HG03139 (cell line): Measurements from ENCODE around the gene HBS1L.

ENCODE experiments used
- ATAC-seq: cut with Tn5 transposase; IDR thresholded peaks from one replicate; pipeline ENCODE4 v1.9.1; 2021; ENCODE audit not compliant: unreplicated experiment

Gene HBS1L

DNA sequence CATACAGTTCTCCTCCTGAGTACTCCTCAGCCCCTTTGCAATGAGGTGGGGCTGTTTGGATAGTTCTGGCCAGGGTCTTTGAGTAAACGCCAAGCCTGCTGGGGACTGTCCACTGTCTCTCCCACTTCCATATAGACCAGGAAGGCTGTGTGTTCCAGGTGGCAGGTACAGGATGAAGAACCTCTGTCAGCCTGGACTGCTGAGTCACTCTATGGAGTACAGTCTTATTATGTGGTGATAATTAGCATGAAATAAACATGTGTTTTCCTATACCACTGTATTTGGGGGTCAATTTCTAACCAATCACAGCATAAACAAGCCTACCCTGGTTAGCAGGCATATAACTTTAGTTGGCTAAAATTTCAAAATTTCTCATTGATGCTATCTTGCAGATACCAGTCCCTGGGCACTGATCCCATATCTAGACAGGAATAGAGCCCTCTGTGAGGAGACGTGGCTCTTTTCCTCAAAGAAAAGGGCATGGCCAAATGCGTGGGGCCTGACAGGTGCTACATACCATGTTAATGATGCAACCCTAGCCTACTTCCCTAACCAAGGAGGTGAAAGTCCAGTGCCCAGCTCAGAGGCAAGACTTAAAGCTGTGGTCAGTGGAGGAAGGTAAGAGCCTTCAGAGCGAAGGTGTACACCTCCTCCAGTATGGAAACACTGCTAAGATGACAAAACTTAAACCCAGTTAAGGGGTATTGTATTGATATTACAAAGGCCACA is 100.2 kb downstream of the HBS1L start:
- ATAC-seq, result no peak

DNA sequence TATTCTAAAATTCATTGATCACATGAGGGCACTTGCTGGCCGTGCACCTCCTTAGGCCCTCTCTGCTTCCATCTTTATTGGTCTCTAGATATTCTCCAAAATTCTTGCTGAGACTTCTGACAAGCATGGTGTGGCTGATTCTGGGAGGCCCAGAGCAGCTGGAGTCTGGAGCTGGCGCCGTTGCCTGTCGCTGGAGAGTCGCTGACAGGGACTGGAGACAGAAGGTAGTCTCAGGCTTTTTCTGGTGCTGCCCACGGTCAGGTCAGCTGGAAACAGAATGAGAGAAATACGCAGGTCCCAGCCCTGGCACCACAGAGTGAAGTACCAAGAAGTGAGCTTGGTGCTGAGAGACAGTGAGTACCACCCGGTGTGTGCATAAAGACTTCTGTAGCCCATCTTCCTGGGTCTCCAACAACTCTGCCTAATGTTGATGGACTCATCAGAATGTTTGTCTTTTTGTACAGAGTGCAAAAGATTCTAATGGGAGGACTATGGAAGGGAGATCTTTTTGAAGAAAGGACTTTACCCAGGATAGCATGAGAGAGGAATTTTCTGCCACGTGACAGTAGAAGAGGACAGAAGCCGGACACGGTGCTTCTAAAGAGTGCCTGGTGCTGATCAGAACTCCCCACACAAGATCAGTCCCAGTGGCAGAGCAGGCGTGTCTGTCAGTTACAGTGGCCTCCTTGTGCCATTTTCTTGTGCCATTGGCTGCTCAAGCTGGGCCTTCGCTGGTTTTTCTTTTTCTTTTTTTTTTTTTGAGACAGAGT is 102.9 kb downstream of the HBS1L start:
- no peak for ATAC-seq

DNA sequence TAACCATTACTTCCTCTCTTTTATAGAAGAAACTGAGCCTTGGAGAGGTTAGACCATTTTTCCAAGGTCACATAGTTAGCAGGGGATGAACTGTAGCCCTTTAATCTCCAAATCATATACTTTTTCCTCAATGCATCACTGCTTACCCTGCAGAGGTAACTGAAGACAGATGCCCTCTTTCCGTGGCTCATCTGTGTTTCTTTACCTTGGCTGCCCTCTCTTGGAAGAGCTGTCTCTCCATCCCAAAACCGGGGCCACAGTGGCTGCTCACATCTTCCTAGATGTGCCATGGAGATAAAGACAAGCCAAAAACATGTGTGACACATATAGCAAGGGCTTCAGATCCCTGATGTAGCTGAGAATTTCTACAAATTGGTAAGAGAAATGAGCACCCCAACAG is 104.1 kb downstream of the HBS1L start:
- no peak for ATAC-seq

DNA sequence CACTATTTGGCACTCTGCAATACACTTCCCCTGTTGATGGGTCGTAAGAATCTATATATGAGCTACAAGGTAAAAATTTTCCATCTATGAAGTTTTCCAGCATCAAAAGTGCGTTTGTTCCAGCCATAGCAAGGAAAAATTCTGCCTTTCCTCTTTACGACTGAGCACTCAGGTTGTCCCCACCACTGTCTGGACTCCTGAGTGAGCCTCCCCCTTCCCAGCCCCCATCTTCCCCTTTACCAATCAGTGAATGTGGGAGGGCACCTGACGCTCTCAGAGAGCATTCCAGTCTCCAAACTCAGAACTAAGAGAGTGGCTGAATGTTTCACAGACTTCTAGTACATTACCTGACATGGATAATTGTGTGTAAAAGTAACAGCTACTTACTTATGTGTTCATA is 104.7 kb downstream of the HBS1L start, which contains the start of gene ALDH8A1:
Gene ALDH8A1 (minus strand): TSS at position 175 of the 400 bp plus-strand sequence. CDS start 48 bp downstream, at position 127.
- no peak for ATAC-seq

DNA sequence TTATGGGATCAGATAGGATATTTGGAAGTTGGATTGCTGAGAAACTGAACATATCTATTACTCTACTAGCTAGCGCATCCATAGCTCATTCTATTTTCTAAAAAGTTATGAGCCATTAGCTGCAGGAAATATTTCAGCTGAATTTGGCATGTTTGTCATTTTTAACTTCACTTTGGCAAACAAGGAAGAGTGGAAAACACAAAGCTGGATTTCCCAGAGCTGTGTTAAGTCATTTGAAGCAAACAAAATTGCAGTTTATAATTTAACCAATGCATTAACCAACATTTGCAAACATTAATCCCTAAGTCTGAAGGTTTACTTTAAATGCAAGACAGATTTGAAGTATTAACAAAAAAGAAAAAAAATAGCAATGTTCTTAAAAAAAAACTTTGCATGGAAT is 105.9 kb downstream of the HBS1L start:
- ATAC-seq, result no peak

DNA sequence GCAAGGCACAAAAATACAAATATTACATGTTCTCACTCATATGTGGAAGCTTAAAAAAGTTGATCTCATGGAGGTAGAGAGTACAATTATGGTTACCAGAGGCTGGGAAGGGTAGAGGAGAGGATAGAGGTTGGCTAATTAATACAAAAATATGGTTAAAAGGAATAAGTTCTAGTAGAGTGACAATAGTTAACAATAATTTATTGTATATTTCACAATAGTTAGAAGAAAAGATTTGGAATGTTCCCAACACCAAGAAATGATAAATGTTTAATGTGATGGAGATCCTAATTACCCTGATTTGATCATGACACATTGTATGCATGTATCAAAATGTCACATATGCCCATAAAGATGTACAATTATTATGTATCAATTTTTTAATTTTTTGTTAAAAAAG is 106.5 kb downstream of the HBS1L start:
- ATAC-seq, result no peak

DNA sequence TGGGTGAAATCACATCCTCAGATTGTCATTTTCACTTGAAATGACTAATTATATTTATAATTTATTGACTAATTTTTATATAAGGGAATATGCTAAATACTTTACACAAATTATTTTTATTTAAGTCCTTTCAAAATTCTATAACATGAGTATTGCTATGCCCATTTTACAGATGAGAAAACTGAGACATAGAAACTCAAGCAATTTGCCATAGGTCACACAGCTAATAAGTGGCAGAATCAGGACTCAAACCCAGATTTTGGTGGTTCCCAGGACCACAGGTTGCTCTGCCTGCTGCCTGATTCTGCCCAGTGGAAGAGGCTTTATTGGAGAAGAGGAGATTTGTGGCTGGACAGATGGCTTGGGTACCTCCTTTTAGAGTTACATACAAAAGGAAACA is 109.6 kb downstream of the HBS1L start:
- ATAC-seq, result no peak

DNA sequence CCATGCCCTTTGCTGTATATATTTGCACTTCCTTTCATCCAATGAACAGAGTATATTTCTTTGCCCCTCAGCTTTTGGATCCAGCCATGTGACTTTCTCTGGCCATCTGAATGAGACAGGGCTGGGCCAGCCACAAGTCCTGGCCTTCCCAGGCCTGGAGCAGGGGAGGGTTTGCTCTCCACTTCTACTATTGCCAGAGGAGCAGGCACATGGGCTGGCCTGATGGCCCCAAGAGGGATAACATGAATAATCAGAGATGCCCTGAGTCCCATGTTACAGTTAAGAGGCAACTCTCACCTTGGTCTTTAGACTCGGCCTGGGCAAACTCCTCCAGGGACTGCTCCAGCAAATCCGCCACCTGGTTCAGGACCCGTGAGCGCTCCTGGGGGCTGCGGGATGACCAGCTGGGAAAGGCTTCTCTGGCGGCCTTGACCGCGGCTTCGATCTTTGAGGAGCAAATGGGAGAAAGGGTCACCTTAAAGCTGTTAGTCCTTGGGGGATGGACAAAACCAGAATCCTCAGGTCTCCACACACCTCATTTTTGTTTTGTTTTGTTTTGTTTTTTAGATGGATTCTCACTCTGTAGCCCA is 111.0 kb downstream of the HBS1L start:
- ATAC-seq, result no peak

DNA sequence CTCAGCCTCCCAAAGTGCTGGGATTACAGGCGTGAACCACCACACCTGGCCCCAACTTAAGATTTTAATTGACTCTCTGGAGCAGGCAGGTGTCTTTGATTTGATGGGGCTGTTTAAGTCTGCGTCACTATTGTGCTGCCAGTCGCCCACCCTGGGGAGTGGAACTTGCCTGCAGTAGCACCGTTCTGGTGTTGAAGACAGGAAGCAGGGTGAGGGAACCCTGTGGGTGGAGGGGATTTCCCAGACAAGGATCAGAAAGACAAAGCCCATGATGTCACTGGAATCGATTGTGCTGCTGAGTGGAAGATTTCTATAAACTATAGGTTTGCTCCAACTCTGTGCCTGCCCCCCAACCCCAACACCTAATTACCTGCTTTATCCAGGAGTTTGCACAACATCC is 115.7 kb downstream of the HBS1L start:
- no peak for ATAC-seq

DNA sequence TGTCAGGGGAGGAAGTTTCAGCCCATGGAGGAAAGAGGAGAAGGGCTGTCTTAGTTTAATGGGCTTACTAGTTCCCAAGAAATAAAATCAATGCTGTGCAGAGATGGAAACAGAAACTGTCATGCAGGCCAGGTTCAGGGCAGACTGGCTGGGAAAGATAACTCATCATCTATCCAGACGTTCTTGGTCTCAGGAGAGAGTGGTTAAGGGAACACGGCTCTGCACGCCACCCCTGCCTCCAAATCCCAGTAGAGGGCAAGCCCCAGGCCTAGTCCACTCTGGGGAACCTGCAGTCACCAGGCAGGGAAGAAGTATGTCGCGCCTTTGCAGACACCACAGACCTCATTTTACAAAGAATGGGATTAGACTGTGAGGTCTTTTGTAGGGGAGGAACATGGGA is 117.2 kb downstream of the HBS1L start:
- no peak for ATAC-seq

DNA sequence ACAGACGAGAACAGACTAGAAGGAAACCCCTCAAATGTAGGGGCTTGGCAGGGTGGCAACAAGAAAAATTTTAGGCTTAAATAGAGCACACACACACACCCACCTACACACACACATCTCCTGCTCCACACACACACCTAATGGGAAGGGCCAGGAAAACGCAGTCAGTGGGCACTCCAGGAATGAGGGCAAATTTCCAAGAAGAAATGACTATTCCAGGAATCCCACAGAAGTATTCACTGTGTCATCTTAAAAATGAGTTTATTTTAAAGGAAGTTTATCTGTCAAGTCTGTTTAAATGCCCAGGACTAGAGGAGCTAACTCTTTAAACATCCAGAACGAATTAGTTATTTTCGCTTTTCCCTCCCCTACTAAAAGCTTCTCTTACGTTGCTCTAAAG is 117.7 kb downstream of the HBS1L start:
- no peak for ATAC-seq

DNA sequence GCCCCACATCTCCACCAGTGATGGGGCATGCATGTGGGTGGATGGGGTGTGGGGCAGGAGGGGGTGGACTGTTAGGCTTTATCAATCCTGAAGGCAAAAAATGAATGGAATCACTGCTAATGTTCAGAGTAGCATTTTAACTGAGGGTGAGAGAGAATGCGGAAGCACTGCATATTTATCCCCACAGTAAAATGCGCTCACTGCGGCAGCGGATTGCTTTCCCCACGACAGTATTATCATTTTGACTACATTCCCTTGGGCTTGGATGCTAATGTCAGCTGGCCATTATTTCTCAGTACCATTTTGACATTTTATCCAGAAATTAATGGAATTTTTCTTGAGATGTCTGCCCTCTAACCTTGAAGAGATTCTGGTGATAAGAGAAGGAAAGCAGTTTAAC is 118.1 kb downstream of the HBS1L start:
- no peak for ATAC-seq

DNA sequence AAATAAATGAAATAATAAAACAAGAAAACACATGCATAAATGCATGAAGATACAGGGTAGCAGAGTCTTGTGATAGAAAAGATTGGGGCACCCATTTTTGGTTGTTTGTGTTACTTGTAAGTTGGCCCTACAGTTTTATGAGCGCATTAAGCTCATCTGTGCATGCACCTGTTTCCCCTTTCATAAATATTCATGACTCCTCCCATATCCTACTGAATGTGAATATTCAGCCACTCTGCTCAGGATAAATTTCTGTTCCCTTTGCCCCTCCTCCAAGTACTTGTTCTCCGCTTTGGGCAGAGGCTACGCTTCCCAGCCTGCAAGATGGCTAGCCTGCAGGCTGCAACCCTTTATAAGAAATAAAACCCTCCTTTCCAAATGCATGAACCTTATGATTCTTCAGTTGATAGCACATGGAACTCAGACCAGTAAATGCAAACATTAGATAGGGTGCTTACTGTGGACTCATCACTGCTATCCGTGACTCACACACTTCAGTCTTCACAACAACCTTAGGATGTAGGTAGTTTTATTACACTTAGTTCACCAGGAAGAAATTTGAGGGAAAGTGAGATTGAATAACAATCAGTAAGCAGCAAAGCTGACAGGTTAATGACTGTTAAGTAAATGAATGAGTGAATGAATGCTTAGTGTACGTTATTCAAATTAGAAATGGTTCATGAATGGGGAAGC is 119.7 kb downstream of the HBS1L start:
- no peak for ATAC-seq

DNA sequence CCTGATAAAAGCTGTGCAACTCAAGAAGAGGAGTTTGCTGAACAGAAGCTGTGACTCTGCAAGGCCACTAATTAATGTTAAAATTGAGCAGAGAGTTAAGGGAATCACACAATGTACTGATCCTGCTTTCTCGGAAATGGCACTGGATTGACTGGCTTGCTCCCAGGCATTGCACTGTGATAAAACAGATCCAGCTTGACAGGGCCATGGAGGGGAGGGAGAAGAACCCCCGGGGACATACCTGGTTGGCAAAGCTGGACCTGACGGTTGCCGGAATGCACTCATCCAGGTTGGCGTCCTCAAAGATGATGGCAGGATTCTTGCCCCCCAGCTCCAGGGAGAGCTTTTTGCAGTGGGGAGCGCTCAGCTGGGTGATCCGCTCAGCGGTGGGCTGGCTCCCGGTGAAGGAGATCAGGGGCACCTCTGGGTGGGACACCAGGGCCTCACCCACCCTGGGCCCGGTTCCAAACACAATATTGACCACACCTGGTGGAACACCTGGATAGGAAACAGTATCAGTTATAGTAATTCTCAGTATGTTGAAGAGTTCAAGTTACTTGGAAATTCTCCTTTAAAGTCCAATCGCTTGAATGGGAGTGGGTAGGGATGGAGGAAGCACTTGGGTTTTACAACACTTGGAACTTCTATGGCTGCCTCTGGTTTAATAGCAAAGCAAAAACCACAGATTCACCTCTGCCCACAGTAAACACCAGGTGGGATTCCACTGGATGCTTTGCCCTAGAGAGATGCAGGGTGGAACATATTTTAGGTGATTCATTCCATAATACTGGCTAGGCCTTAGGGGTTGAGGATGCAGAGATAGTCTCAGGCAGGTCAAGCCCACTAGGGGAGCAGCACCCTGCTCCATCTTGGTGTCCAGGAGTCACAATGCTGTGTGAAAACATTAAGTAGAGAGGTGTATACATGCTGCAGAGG is 121.8 kb downstream of the HBS1L start:
- ATAC-seq, result no peak

DNA sequence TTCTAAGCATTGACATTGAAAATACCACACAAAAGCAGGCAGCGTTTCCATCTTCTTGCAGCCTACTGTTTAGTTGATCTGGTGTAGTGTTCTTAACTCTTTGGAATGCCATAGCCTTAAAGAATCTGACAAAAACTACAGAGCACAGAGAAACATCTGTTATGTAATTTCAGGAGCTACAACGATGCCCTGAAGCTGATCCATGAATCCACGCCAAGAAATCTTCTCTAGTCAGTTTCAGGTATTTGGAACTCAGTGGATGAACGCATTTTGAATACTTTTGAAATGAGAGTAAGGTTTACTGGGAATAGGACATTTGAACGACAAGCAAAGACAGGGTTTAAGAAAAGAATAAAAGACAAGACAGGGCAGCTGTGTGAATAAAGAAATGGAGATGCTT is 122.5 kb downstream of the HBS1L start:
- ATAC-seq, result no peak

DNA sequence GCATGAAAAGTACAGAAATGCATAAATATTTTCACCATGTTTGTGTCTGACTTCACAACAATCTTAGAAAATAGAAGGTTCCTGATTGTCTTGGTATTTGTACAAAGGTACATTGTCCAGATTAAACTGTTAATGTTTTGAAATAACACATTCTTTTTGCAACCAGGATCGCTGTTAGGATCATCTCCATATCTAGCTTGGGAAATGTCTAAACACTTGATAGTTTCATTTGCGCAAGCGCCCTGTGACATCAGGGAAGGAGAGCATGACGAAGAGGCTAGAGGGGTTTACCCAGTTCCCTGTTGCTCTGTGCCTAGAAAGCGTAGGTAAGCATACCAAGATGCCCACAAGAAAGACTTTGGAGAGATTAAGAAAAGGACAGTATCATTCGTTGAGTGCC is 124.2 kb downstream of the HBS1L start:
- ATAC-seq, result no peak

DNA sequence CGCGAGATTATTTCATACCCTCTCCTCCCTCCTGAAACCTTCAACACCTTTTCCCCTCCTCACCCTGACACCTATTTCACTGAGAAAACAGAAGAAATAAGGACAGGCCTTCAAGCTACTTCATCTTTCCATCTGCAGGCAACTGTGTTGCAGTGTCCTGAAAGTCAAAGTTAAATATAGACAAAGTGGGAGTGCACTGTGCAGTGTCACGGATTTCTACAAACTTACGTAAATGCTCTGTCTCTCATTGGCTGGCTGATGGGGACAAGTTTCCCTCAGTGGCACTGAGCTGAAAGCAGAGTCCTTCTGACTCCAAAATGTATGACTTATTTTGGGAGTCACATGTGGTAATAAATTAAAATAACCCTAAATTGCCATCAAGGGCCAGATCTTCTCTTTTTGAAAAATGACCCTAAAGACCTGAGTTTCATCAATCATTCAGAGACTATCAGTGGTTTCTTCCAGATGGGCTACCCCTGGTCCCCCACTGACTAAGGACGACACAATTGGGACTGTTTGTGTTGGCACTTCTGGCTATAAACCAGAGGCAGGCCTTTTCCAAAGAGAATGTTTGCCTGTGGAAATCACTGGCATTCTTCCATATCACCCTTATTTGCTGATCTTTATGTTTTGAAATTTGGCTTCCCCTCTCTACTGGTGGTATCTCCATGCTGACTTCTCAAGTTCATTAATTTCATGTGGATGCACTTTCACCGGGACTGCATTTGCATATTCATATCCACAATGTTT is 126.3 kb downstream of the HBS1L start:
- no peak for ATAC-seq

DNA sequence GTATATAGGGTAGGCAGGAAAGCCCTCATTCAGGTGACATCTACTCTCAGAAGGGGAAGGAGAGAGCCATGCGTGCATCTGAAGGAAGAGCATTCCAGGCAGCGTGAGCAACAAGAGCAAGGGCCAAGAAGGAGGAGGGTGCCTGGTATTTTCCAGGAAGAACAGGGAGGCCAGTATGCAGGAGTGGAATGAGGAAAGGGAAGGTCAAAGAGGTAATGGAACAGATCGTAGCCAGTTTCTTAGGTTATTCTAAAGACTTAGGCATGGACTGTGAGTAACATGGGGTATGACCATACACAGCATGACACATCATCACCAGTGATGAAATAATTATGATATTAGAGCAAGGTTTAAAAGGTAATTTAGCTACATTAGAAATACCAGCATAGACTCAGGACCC is 128.8 kb downstream of the HBS1L start:
- no peak for ATAC-seq

DNA sequence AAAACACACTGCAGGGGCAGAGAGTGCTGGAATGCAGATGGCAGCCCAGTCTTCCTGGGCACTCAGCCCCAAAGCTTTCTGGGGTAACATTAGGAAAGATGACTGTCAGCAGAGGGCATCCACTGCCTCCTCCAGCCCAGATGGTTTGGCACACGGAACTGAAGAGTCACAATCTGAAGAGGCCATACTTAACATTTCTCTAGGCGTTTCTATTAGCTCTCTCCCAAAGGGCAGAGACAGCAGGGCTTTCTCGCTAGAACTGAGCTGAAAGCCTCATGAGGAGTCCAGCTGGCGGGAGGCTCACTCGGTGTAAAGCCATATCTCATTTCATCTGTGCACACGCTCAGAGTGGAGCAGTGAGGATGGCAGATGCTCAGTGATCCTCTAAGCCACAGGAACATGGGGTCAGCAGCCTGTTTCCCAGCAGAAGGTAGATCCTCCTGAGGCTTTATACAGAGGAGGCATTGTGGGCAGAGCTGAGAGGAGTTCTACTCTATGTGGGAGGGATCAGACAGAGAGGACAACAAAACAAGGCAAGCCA is 132.8 kb downstream of the HBS1L start:
- no peak for ATAC-seq

DNA sequence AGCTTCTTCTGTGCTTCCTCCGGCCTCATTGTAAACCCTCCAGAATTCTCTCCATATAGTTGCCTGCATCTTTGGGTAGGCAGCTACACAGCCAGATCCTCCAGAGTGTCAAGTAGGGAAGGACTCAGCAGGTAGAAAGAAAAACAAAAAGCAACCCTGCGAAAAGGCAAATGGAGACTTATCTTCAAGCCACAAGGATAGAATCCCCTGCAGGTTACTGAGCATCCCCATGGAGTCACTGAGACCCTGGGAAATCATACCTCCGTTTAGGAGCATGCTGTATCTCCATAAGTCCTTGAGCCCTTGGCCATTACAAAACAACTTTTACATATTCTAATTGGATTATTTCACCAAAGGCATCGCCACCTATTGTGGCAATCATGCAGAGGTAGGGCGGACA is 133.3 kb downstream of the HBS1L start:
- no peak for ATAC-seq
